HEK293 (cell line): ENCODE measurements around the gene RASAL2.
A peak's percentile ranks its signal among the peaks of the same experiment; 100 is the strongest.

ENCODE experiments used
- BCL11B ChIP-seq: fragments of 450-650 bp; formaldehyde crosslinking; IDR thresholded peaks from 2 replicates; pipeline ENCODE4 v1.5.1; 2016; ENCODE audit warnings: low read depth, missing biosample characterization, missing genetic modification characterization
- MEIS1 ChIP-seq: sonication (generic); formaldehyde crosslinking; IDR thresholded peaks from 2 replicates; pipeline ENCODE4 v1.8.1; 2022; ENCODE audit warnings: missing genetic modification reagents, mild to moderate bottlenecking, borderline replicate concordance
- SCRT2 ChIP-seq: fragments of 450-650 bp; formaldehyde crosslinking; IDR thresholded peaks from 2 replicates; pipeline ENCODE4 v1.5.1; 2016; ENCODE audit warnings: missing biosample characterization, missing genetic modification characterization
- SP2 ChIP-seq: fragments of 450-650 bp; formaldehyde crosslinking; IDR thresholded peaks from 2 replicates; pipeline ENCODE4 v1.5.1; 2016; ENCODE audit warnings: missing biosample characterization, missing genetic modification characterization
- SP3 ChIP-seq: fragments of 450-650 bp; formaldehyde crosslinking; IDR thresholded peaks from 2 replicates; pipeline ENCODE4 v1.5.1; 2016; ENCODE audit warnings: missing biosample characterization, missing genetic modification characterization
- ZNF10 ChIP-seq: fragments of 450-650 bp; formaldehyde crosslinking; IDR thresholded peaks from 2 replicates; pipeline ENCODE4 v1.5.1; 2017; ENCODE audit warnings: missing biosample characterization, missing genetic modification characterization
- ZNF169 ChIP-seq: fragments of 450-650 bp; formaldehyde crosslinking; IDR thresholded peaks from 2 replicates; pipeline ENCODE4 v1.5.1; 2016; ENCODE audit warnings: missing biosample characterization, missing genetic modification characterization
- ZNF202 ChIP-seq: fragments of 450-650 bp; formaldehyde crosslinking; IDR thresholded peaks from 2 replicates; pipeline ENCODE4 v1.5.1; 2016; ENCODE audit warnings: missing biosample characterization, missing genetic modification characterization, borderline replicate concordance
- ZNF302 ChIP-seq: fragments of 450-650 bp; formaldehyde crosslinking; IDR thresholded peaks from 2 replicates; pipeline ENCODE4 v1.5.1; 2016; ENCODE audit warnings: missing biosample characterization, missing genetic modification characterization, low read depth
- ZNF311 ChIP-seq: fragments of 450-650 bp; formaldehyde crosslinking; IDR thresholded peaks from 2 replicates; pipeline ENCODE4 v1.5.1; 2017; ENCODE audit warnings: missing biosample characterization, missing genetic modification characterization, borderline replicate concordance
- ZNF404 ChIP-seq: fragments of 450-650 bp; formaldehyde crosslinking; IDR thresholded peaks from 2 replicates; pipeline ENCODE4 v1.5.1; 2017; ENCODE audit warnings: missing biosample characterization, missing genetic modification characterization
- ZNF449 ChIP-seq: fragments of 450-650 bp; formaldehyde crosslinking; IDR thresholded peaks from 2 replicates; pipeline ENCODE4 v1.5.1; 2017; ENCODE audit warnings: missing biosample characterization, mild to moderate bottlenecking, missing genetic modification characterization, moderate library complexity
- ZNF510 ChIP-seq: fragments of 450-650 bp; formaldehyde crosslinking; IDR thresholded peaks from 2 replicates; pipeline ENCODE4 v1.5.1; 2018; ENCODE audit warnings: mild to moderate bottlenecking, missing genetic modification characterization, missing biosample characterization; ENCODE audit not compliant: insufficient replicate concordance
- ZNF571 ChIP-seq: fragments of 450-650 bp; formaldehyde crosslinking; IDR thresholded peaks from 2 replicates; pipeline ENCODE4 v1.5.0; 2017; ENCODE audit warnings: missing biosample characterization, missing genetic modification characterization
- ZNF629 ChIP-seq: fragments of 450-650 bp; formaldehyde crosslinking; IDR thresholded peaks from 2 replicates; pipeline ENCODE4 v1.5.1; 2017; ENCODE audit warnings: missing biosample characterization, missing genetic modification characterization
- ZNF645 ChIP-seq: fragments of 450-650 bp; formaldehyde crosslinking; IDR thresholded peaks from 2 replicates; pipeline ENCODE4; 2016; ENCODE audit warnings: missing biosample characterization, missing genetic modification characterization
- ZNF660 ChIP-seq: fragments of 450-650 bp; IDR thresholded peaks from 2 replicates; pipeline ENCODE4 v1.5.1; 2018; ENCODE audit warnings: missing biosample characterization, mild to moderate bottlenecking, missing genetic modification characterization
- ZNF791 ChIP-seq: fragments of 450-650 bp; formaldehyde crosslinking; IDR thresholded peaks from 2 replicates; pipeline ENCODE4 v1.5.1; 2016; ENCODE audit warnings: missing biosample characterization, missing genetic modification characterization
- ZSCAN5A ChIP-seq: fragments of 450-650 bp; formaldehyde crosslinking; IDR thresholded peaks from 2 replicates; pipeline ENCODE4 v1.5.1; 2016; ENCODE audit warnings: missing biosample characterization, missing genetic modification characterization
- ZXDB ChIP-seq: fragments of 450-650 bp; formaldehyde crosslinking; IDR thresholded peaks from 2 replicates; pipeline ENCODE4 v1.5.1; 2016; ENCODE audit warnings: missing biosample characterization, missing genetic modification characterization
- TF ChIP-seq, protein P1 (sequence below): fragments of 450-650 bp; formaldehyde crosslinking; IDR thresholded peaks from 2 replicates; pipeline ENCODE4 v1.5.1; 2016; ENCODE audit warnings: missing biosample characterization, missing genetic modification characterization
- TF ChIP-seq, protein P2 (sequence below): fragments of 450-650 bp; IDR thresholded peaks from 2 replicates; pipeline ENCODE4 v1.5.1; 2018; ENCODE audit warnings: missing biosample characterization, mild to moderate bottlenecking, missing genetic modification characterization

The RASAL2 gene

GRCh38 chr1:178238722-178239510, 145.0 kb downstream of the RASAL2 start (continued):
- no peak for TF ChIP-seq ZSCAN5A (tag by site-specific recombination)
- no peak for TF ChIP-seq ZNF449
- TF ChIP-seq ZNF10, result no peak
- TF ChIP-seq ZNF302 (tag by site-specific recombination), result no peak
- TF ChIP-seq ZNF169, result no peak
- TF ChIP-seq ZNF571 (tag by site-specific recombination), result no peak
- TF ChIP-seq BCL11B, result no peak
- TF ChIP-seq MEIS1, result peak; percentile 98
- TF ChIP-seq ZNF660 (tag by site-specific recombination), result 0 out of 2 replicates have a peak, but pooled peaks have one; percentile 33
- TF ChIP-seq SCRT2, result no peak
- TF ChIP-seq ZNF510 (tag by site-specific recombination), result peak; percentile 94
- no peak for TF ChIP-seq ZNF202 (tag by site-specific recombination)
- TF ChIP-seq, protein P1, sequence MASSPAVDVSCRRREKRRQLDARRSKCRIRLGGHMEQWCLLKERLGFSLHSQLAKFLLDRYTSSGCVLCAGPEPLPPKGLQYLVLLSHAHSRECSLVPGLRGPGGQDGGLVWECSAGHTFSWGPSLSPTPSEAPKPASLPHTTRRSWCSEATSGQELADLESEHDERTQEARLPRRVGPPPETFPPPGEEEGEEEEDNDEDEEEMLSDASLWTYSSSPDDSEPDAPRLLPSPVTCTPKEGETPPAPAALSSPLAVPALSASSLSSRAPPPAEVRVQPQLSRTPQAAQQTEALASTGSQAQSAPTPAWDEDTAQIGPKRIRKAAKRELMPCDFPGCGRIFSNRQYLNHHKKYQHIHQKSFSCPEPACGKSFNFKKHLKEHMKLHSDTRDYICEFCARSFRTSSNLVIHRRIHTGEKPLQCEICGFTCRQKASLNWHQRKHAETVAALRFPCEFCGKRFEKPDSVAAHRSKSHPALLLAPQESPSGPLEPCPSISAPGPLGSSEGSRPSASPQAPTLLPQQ (tag by site-specific recombination), result no peak
- no peak for TF ChIP-seq ZNF645 (tag by site-specific recombination)
- peak; percentile 51 for TF ChIP-seq ZNF629 (tag by site-specific recombination)
- no peak for TF ChIP-seq ZXDB (tag by site-specific recombination)
- no peak for TF ChIP-seq SP2 (tag by site-specific recombination)
- TF ChIP-seq ZNF404, result no peak
- TF ChIP-seq, protein P2, sequence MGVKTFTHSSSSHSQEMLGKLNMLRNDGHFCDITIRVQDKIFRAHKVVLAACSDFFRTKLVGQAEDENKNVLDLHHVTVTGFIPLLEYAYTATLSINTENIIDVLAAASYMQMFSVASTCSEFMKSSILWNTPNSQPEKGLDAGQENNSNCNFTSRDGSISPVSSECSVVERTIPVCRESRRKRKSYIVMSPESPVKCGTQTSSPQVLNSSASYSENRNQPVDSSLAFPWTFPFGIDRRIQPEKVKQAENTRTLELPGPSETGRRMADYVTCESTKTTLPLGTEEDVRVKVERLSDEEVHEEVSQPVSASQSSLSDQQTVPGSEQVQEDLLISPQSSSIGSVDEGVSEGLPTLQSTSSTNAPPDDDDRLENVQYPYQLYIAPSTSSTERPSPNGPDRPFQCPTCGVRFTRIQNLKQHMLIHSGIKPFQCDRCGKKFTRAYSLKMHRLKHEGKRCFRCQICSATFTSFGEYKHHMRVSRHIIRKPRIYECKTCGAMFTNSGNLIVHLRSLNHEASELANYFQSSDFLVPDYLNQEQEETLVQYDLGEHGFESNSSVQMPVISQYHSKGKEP (tag by site-specific recombination), result no peak
- TF ChIP-seq SP3 (tag by site-specific recombination), result no peak; the same call in 1 of the 2 replicates
- TF ChIP-seq ZNF791 (tag by site-specific recombination), result no peak
- no peak for TF ChIP-seq ZNF311
- TF ChIP-seq, all 188 proteins: peak for 14
